ENCODE data around the gene LRFN4. TPM values are rescaled to one million over a fixed set of nuclear protein-coding genes. Genes with fewer than 3 reads are reported as not detected.

Gene LRFN4
- total RNA-seq, 1 experiment from 2014 or later: 64.1 TPM

DNA sequence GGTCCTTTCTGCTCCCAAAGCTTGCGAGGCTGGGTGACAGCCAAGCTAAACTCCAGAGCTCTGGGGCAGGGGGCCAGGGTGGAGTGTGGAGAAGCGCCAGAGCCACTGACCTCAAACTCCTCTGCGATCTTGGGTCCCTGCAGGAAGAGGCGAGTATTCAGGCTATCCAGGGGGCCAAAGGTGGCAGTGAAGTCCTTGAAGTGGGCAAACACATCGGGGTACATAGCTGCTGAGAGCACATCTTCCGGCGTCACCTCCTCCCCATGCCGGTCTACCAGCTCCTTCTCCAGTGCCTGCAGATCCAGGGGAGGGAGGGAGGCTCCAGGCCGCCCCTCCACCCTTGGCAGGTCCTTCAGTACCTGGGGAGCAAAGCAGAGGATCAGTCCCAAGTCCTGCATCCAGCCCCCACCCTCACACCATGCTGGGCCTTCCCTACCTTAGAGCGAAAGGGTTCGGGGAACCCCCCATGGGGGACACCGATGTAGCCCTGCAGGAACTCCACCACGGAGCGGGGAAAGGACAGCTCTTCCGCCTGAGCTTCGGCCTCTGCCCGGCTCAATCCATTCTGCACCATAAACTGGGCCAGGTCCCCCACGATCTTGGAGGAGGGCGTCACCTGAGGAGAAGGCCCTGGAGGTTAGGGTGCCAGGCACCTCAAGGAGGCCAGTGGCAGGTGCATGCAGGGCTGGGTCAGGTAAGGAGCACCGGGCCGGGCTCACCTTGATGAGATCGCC lies 7.2 kb upstream of the LRFN4 start:
- Histone ChIP-seq H3K27me3 (replicated peaks) (no peaks in the 10 kb centered on the region), H3K36me3 (peaks cover 65% of the 10 kb centered on the region), H3K27ac (no peak overlapping the region), H3K4me3 (no peak overlapping the region), H3K9me3 (replicated peaks) (no peaks in the 10 kb centered on the region), H3K4me1 (replicated peaks) (peaks cover 2% of the 10 kb centered on the region)
- no peak for DNase-seq (ENCODE audit: low read depth in 1 of 2, low spot score in 2 of 2)

DNA sequence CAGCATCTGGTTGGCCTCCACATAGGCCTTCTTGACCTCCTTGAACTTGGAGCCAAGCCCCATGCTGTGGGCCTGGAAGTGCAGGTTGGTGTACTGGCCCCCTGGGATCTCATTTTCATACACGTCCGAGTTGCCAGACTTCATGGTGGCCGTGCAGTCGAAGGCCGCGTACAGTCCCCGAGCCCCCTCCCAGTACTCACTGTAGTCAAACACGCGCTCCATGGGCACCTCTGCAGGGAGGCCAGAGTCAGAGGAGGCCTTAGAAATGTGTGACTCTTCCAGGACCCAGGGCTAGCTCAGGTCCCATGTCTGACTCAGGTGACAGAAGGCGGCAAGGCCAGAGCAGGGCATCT lies 6.7 kb upstream of the LRFN4 start:
- peaks cover under 1% of the 10 kb centered on the region for H3K4me1 ChIP-seq (replicated peaks)
- H3K27me3 ChIP-seq (replicated peaks): no peaks in the 10 kb centered on the region
- H3K27ac ChIP-seq: no peak overlapping the region
- H3K9me3 ChIP-seq (replicated peaks): no peaks in the 10 kb centered on the region
- H3K36me3 ChIP-seq: peaks cover 60% of the 10 kb centered on the region
- no peak overlapping the region for H3K4me3 ChIP-seq
- DNase-seq (ENCODE audit: low read depth in 1 of 2, low spot score in 2 of 2): no peak

DNA sequence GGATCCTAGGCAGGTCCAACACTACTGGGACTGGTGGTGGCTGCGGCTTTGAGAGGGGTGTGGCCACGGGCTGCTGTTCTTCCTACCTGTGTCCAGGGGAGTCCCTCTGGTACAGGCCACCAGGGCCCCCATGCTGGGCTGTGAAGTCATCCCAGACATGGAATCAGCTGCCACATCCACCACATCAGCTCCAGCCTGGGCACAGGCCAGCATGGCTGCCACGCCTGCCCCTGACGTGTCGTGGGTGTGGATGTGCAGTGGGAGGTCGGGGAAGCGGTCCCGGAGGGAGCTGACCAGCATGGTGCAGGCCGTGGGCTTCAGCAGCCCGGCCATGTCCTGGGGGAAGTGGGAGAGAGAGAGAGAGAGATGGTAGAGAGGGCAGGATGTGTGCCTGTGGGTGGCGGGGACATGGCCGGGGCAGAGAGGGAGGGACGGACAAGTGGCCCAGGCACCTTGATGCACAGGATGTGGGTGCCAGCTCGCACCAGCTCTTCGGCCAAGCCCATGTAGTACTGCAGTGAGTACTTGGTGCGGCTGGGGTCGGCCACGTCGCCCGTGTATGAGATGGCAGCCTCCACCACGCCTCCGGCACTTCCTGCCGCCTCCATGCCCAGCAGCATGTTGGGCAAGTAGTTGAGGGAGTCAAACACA lies 6.2 kb upstream of the LRFN4 start:
- no peak overlapping the region for H3K4me3 ChIP-seq
- peaks cover 55% of the 10 kb centered on the region for H3K36me3 ChIP-seq
- H3K27me3 ChIP-seq (replicated peaks): no peaks in the 10 kb centered on the region
- no peaks in the 10 kb centered on the region for H3K9me3 ChIP-seq (replicated peaks)
- no peak overlapping the region for H3K27ac ChIP-seq
- peaks cover 6% of the 10 kb centered on the region for H3K4me1 ChIP-seq (replicated peaks)
- DNase-seq (ENCODE audit: low read depth in 1 of 2, low spot score in 2 of 2): no peak

DNA sequence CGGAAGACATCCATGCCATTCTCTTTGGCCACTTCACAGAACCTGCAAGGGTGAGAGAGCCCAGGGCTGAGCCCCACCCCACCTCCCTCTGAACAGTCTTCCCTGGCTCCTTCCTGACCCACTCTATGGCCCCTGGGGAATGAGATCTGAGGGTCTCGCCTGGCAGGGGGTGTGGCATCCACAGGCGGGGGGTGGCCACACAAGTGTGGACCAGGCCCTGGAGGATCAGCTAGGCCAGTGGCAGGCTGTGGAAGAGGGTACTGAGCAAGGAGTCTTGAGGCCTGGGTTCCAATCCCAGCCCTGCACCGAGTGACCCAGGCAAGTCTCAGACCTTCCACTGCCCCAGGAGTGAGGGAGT lies 5.6 kb upstream of the LRFN4 start:
- H3K9me3 ChIP-seq (replicated peaks): no peaks in the 10 kb centered on the region
- H3K4me1 ChIP-seq (replicated peaks): peaks cover 9% of the 10 kb centered on the region
- no peak for DNase-seq (ENCODE audit: low read depth in 1 of 2, low spot score in 2 of 2)
- no peak overlapping the region for H3K27ac ChIP-seq
- H3K27me3 ChIP-seq (replicated peaks): no peaks in the 10 kb centered on the region
- H3K4me3 ChIP-seq: no peak overlapping the region
- peaks cover 50% of the 10 kb centered on the region for H3K36me3 ChIP-seq

DNA sequence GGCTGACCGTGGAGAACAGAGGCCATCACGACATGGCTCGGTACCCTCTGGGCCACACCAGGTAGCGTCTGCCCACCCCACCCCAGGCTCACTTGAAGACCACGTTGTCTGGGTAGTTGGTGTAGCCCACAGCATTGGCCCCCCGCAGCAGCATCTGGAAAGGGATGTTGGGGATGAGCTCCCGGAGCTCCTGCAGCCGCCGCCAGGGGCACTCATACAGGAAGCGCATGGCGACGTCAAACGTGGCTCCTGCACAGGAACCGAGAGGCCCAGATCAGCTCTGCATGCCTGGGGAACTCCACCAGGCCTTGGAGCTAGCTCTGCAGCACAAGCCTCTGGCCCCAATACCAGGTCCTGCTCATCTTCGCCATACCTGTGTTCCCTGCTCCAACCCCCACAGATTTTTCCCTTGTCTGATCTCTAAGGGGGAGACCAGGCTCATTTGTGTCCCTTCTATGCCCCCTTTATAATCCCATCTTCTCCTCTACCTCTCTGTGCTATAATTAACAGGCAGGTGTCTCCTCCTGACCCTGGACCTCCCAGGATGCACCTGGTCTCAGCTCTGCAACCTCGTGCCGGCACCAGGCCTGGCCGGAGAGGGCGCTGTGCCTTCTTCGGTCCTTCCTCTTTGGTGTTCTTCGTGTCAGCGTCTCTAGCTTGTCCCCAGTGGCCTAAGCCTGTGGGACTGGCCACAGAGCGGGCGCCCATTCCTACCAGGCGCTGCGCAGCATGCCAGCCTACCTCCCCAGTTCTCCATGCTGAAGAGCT lies 5.0 kb upstream of the LRFN4 start:
- Histone ChIP-seq H3K4me1 (replicated peaks) (peaks cover 12% of the 10 kb centered on the region), H3K27me3 (replicated peaks) (no peaks in the 10 kb centered on the region), H3K36me3 (peaks cover 48% of the 10 kb centered on the region), H3K27ac (no peak overlapping the region), H3K4me3 (no peak overlapping the region), H3K9me3 (replicated peaks) (peaks cover 2% of the 10 kb centered on the region; the same call in 1 of the 2 replicates)
- no peak for DNase-seq (ENCODE audit: low read depth in 1 of 2, low spot score in 2 of 2)

DNA sequence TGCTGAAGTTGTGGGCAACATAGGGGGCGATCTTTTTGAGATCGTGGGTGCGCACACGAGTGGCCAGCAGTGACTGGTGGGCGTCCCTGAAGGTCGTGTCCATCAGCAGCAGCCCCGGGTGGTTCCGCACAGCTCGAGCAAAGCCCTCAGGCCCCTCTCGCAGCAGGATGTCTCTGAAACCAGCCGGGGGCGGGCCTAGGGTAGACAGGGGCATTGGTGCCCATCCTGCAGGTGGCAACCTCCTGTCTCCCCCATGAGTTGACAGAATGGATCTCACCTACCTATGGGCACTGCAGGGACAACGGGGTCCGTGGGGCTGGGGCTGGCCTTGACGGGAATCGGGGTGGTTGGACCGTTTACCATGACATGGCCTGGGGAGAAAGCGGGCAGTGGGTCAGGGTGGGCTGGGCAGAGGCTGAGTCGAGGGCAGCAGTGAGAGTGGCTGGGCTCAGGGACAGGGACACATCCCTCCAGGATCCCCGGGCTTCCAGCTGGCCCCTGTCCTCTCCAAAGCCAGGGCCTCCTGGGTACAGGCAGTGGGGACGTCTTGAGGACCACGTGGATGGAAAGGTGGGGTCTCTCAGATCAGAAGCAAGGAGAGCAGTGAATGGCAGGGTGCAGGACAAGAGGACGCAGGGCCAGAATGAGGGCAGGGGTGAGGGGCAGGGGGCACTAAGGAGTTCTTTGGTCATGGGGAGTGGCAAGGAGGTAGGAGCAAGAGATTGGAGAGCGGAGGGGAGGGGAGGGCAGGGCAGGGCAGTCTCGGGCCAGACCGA lies 4.2 kb upstream of the LRFN4 start:
- Histone ChIP-seq H3K9me3 (replicated peaks) (peaks cover 2% of the 10 kb centered on the region; the same call in 1 of the 2 replicates), H3K36me3 (peaks cover 47% of the 10 kb centered on the region), H3K4me1 (replicated peaks) (peaks cover 16% of the 10 kb centered on the region)

DNA sequence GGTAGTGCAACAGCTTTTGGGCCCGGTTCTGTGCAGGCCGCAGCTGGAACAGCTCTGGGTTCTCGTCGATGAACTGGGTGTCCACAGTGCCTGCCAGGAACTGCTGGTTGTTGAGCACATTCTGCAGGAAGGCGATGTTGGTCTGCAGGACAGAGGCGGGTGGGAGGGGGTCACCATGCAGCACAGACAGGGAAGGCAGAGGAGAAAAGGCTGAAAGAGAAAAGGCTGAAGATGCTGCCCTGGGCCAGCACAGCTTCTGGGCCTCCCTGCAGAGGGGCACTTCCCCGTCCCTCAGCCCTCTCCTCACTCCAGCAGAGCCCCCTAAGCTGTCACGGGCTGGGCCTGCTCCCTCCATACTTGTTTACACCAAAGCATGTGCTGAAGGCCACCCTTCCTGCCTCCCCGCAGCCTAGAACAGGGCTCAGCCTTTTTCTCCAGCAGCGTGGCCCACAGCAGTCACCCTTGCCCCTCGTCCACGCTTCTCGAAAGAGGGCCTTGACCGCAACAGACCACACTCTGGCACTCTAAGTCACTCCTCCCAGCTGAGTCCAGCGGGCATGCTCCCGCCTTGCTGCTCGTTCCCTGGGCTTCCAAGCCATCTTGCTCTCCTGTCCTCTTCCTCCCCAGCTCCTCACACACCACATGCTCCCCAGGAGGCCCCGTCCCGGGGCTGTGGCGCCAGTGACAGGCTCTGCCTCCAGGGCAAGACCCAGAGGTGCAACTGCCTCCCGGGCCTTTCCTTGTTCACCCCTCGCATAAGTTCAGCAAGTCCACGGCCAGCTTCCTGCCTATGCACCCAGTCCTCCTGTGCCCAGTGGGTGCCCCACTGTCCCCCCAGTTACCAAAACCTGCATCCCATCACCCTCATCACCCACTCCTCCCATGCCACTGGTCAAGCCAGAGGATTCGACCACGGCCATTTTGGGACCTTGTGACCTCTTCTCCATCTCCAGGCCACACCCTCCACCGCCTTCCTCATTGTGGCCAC lies 3.3 kb upstream of the LRFN4 start:
- Histone ChIP-seq H3K4me1 (replicated peaks) (peaks cover 19% of the 10 kb centered on the region), H3K36me3 (peaks cover 47% of the 10 kb centered on the region), H3K9me3 (replicated peaks) (peaks cover 2% of the 10 kb centered on the region; the same call in 1 of the 2 replicates), H3K27me3 (replicated peaks) (no peaks in the 10 kb centered on the region), H3K27ac (no peak overlapping the region), H3K4me3 (no peak overlapping the region)
- peak in 1 of 2 experiments; percentile 56 for DNase-seq (ENCODE audit: low read depth in 1 of 2, low spot score in 2 of 2)

More for the DNA sequence above, 4.2 kb upstream of the LRFN4 start:
- no peak overlapping the region for H3K4me3 ChIP-seq
- DNase-seq (ENCODE audit: low read depth in 1 of 2, low spot score in 2 of 2): peak in 1 of 2 experiments; percentile 58
- H3K27ac ChIP-seq: no peak overlapping the region
- H3K27me3 ChIP-seq (replicated peaks): no peaks in the 10 kb centered on the region

DNA sequence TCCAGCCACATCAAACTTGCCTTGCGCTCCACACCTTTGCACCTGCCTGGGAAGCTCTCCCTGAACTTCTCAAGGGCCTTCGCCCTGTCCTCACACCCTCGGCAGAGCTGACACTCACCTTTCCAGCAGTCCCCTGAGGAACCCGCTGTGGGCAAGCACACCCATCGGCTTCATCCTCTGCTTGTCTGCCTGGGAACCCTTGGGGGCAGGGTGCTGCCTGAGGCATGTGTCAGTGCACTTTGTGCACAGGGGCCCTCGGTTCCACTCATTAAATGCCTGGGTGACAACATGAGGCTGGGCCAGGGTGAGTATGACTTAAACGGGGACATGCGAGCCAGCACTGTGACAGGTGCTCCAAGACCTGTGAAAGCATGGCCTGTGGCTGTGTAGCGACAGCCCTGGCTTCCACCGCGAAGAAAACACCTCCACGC lies 2.6 kb upstream of the LRFN4 start:
- Histone ChIP-seq H3K27me3 (replicated peaks) (no peaks in the 10 kb centered on the region), H3K4me1 (replicated peaks) (peaks cover 19% of the 10 kb centered on the region), H3K36me3 (peaks cover 47% of the 10 kb centered on the region), H3K4me3 (no peak overlapping the region), H3K9me3 (replicated peaks) (peaks cover 2% of the 10 kb centered on the region; the same call in 1 of the 2 replicates), H3K27ac (no peak overlapping the region)
- DNase-seq (ENCODE audit: low read depth in 1 of 2, low spot score in 2 of 2): peak in 1 of 2 experiments; percentile 50

DNA sequence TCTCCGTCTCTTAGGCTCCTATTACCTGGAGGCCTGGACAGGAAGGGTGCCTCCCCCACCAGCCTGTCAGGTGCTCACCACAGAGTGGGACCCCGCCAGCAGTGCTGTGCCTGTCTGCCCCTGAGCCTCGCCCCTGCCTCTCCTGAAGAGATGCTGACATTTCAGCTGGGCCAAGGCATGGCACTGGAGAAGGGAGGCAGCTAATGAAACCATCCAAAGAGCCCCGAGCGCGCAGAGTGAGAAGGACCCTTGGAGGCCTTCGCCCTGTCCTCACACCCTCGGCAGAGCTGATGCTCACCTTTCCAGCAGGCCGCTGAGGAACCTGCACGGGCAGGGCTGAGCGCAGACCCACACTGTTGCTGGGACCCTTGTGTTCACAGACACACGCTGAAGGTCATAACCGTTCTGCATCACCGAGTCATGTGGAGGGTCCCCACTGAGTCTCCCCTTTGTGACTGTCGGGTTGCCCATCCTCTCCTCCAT lies 2.1 kb upstream of the LRFN4 start:
- peaks cover 47% of the 10 kb centered on the region for H3K36me3 ChIP-seq
- H3K27me3 ChIP-seq (replicated peaks): no peaks in the 10 kb centered on the region
- peaks cover 2% of the 10 kb centered on the region; the same call in 1 of the 2 replicates for H3K9me3 ChIP-seq (replicated peaks)
- DNase-seq (ENCODE audit: low read depth in 1 of 2, low spot score in 2 of 2): peak in 1 of 2 experiments; percentile 54
- H3K4me3 ChIP-seq: no peak overlapping the region
- no peak overlapping the region for H3K27ac ChIP-seq
- peaks cover 19% of the 10 kb centered on the region for H3K4me1 ChIP-seq (replicated peaks)

DNA sequence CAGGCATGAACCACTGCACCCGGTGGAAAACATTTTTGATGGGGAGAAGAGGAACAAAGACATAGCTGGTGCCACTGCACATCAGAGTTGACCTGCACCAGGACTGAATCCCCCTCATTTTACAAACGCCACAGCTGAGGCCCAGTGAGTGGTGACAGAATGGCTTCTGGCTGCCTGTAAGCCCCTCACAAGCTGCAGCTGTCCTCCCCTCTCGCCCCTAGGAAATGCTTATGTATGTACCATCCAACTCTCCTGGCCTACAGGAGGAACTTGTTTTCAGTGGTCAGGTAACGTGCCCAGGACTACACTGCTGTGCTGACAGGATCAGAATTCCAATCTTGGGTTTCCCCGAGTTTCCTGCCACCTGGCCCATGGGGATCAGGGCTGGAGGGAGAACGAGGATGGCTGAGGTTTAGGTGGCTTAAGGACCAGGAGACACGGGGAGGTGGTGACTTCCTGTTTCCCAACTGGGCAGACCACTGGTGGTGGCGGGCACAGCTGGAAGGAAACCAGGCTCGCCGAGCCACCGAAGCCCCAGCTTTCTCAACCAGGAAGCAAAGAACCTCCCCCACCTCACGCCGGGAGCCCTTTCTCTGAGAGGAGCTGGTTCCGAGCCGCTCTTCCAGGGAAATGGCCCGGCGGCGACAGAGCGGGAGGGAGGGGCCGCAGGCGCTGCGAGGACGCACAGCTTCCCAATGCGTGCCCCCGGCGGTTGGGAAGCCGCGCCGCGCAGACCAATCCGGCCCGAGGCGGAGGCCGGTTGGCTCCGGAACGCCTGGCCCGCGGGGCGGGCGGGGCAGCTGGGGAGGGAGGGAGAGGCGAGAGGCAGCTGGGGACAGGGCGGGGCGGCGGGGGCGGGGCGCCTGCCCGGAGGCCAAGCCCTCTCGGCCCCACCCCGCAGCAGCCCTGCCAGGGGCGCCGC lies 1.0 kb upstream of the LRFN4 start:
- Histone ChIP-seq H3K36me3 (peaks cover 48% of the 10 kb centered on the region), H3K27ac (peak overlapping the region; percentile 87), H3K4me3 (peak overlapping the region; percentile 87), H3K4me1 (replicated peaks) (peaks cover 19% of the 10 kb centered on the region), H3K9me3 (replicated peaks) (peaks cover 2% of the 10 kb centered on the region; the same call in 1 of the 2 replicates), H3K27me3 (replicated peaks) (no peaks in the 10 kb centered on the region)
- DNase-seq (ENCODE audit: low read depth in 1 of 2, low spot score in 2 of 2): peak; percentile 97 to 100

DNA sequence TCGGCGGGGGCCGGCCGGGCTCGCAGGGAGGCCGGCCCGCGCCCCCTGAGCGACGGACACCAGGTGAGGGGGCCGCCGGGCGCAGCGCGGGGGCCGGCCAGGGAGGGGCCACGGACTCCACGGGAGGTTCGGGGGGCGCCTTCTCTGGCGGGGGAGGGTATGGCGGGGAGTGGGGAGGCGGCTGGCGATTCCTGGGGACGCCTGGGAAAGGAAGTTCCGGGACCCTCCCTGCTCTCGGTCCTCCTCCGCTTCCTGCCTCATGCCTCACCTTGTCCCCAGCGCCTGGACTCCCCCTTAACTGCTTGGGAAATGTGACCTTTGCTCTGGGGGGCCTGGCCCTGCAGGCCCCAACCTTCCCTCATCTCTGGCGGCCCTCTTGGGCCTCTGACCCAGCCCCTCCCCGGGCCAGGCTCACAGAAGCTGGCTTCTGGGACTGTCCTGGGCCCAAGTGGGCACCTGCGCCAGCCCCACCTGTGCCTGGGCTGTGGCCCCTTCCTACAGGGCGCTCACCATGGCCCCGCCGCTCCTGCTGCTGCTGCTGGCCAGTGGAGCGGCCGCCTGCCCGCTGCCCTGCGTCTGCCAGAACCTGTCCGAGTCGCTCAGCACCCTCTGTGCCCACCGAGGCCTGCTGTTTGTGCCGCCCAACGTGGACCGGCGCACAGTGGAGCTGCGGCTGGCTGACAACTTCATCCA lies 516 bp downstream of the LRFN4 start:
- Histone ChIP-seq H3K4me3 (peak overlapping the region; percentile 87), H3K27me3 (replicated peaks) (no peaks in the 10 kb centered on the region), H3K4me1 (replicated peaks) (peaks cover 19% of the 10 kb centered on the region), H3K9me3 (replicated peaks) (peaks cover 2% of the 10 kb centered on the region; the same call in 1 of the 2 replicates), H3K36me3 (peaks cover 54% of the 10 kb centered on the region), H3K27ac (no peak overlapping the region)
- DNase-seq (ENCODE audit: low read depth in 1 of 2, low spot score in 2 of 2): no peak
